NB4 (cell line): Measurements from ENCODE around the gene NREP.

Source experiments
- MYC ChIP-seq: IDR thresholded peaks from 2 replicates; pipeline ENCODE4 v1.6.1; 2011; ENCODE audit warnings: low read depth, low read length
- POLR2A ChIP-seq: IDR thresholded peaks from 2 replicates; pipeline ENCODE4 v1.6.1; 2011; ENCODE audit warnings: mild to moderate bottlenecking; ENCODE audit not compliant: insufficient read length; ENCODE audit errors: extremely low read depth
- TF ChIP-seq, protein P1 (sequence below): IDR thresholded peaks from one replicate; pipeline ENCODE4 v1.5.1; 2012; ENCODE audit warnings: low read depth, low read length
- TF ChIP-seq, protein P2 (sequence below): IDR thresholded peaks from 2 replicates; pipeline ENCODE4 v1.6.1; 2011; ENCODE audit warnings: low read depth, low read length

DNA sequence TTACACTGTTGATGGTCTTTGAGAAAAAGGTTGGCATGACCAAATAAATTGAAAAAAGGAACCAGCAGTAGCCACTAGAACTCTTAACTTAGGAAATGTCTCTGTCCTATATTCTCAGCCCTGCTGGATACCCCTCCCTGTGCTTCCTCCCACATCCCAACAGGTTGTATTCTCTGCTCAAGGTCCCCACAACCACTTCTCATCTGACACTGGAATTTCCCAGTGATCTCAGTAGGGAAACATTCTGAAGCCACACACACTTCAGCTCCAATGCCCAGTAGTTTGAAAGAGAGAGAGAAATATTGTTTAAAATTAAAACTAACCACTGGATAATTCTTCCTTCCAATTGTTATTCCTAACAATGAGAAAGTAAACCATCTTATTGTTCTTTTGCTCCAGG is 30.0 kb upstream of the NREP start:
- TF ChIP-seq, protein P1, sequence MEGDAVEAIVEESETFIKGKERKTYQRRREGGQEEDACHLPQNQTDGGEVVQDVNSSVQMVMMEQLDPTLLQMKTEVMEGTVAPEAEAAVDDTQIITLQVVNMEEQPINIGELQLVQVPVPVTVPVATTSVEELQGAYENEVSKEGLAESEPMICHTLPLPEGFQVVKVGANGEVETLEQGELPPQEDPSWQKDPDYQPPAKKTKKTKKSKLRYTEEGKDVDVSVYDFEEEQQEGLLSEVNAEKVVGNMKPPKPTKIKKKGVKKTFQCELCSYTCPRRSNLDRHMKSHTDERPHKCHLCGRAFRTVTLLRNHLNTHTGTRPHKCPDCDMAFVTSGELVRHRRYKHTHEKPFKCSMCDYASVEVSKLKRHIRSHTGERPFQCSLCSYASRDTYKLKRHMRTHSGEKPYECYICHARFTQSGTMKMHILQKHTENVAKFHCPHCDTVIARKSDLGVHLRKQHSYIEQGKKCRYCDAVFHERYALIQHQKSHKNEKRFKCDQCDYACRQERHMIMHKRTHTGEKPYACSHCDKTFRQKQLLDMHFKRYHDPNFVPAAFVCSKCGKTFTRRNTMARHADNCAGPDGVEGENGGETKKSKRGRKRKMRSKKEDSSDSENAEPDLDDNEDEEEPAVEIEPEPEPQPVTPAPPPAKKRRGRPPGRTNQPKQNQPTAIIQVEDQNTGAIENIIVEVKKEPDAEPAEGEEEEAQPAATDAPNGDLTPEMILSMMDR, result no peak
- TF ChIP-seq POLR2A (no peak), MYC (no peak)
- TF ChIP-seq, protein P2, sequence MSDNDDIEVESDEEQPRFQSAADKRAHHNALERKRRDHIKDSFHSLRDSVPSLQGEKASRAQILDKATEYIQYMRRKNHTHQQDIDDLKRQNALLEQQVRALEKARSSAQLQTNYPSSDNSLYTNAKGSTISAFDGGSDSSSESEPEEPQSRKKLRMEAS, result no peak
